T47D (cell line): ENCODE measurements around the gene EMILIN1.

Experiments
- DNase-seq, 2 experiments: peaks; one replicate each; pipeline versions ENCODE4 v3.0.0 to v3.0.0-alpha.2; 2011 to 2012; ENCODE audit warnings: low read depth in 1 of 2, low spot score in 1 of 2
- JUND ChIP-seq: IDR thresholded peaks from 2 replicates; pipeline ENCODE4 v1.6.1; 2012; ENCODE audit warnings: low read depth
- in situ Hi-C: cut with HindIII; loops from 2 replicates; pipeline ENCODE4 v1.10.0; 2016; ENCODE audit warnings: low sequenced_read_pairs, low pct_unique_long_range_greater_than_20kb

EMILIN1 gene

GRCh38 chr2:27078267-27079194 lies at the start of gene EMILIN1:
TSS of gene EMILIN1 (plus strand) at chr2:27078615. CDS start at chr2:27079066, 451 bp downstream.
- no peak for DNase-seq
- TF ChIP-seq JUND, result no peak

GRCh38 chr2:27029051-27029450 lies 49.4 kb upstream of the EMILIN1 start:
- DNase-seq, result no peak
- no peak for TF ChIP-seq JUND
- in situ Hi-C loops, result no loop called here

More at GRCh38 chr2:27078267-27079194, at the start of gene EMILIN1:
- in situ Hi-C loops, result no loop called here

GRCh38 chr2:27032495-27033252 lies 45.7 kb upstream of the EMILIN1 start, which contains the start of gene TMEM214:
TSS of gene TMEM214 (plus strand) at chr2:27032965. CDS start at chr2:27033016, 51 bp downstream.
- TF ChIP-seq JUND, result no peak
- peak; percentile 86 to 89 for DNase-seq
- in situ Hi-C loops, result no loop called here

- in situ Hi-C loops, result no loop called here
- no peak for TF ChIP-seq JUND
- DNase-seq, result no peak
Observed at GRCh38 chr2:27033253-27033852, 45.1 kb upstream of the EMILIN1 start.

- no peak for DNase-seq
- TF ChIP-seq JUND, result no peak
- in situ Hi-C loops, result no loop called here
Observed at GRCh38 chr2:27038012-27038411, 40.4 kb upstream of the EMILIN1 start.

DNA sequence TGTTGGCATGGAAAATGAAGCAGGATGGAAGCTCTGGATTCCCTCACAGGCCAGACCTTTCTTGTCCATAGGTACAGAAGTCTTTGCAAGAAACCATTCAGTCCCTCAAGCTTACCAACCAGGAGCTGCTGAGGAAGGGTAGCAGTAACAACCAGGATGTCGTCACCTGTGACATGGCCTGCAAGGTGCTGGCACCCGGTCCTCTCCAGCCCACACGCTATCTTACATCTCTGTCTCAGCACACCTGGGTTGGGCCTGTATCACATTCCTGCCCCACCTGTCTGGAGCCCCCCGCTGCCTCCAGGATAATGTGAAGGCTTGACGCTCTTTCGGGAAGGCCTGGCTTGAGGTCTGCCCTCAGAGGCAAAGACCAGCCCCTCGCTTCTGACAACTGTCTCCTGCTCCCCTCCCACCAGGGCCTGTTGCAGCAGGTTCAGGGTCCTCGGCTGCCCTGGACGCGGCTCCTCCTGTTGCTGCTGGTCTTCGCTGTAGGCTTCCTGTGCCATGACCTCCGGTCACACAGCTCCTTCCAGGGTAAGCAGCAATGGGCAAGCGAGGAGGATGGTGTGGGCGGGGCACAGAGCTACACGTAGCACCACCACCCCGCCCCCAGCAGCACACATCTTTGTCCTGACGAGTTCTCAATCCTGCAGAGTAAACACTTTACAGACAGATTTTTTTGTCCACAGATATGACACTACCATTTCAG lies 39.6 kb upstream of the EMILIN1 start:
- in situ Hi-C loops, result no loop called here
- no peak for TF ChIP-seq JUND
- no peak for DNase-seq

- in situ Hi-C loops, result no loop called here
- TF ChIP-seq JUND, result no peak
- DNase-seq, result no peak
Observed at GRCh38 chr2:27039426-27039825, 39.0 kb upstream of the EMILIN1 start.

GRCh38 chr2:27039871-27040270 lies 38.5 kb upstream of the EMILIN1 start:
- TF ChIP-seq JUND, result no peak
- DNase-seq, result no peak
- in situ Hi-C loops, result no loop called here

GRCh38 chr2:27040282-27040681 lies 38.1 kb upstream of the EMILIN1 start:
- DNase-seq, result no peak
- in situ Hi-C loops, result no loop called here
- TF ChIP-seq JUND, result no peak

GRCh38 chr2:27041752-27042151 lies 36.7 kb upstream of the EMILIN1 start:
- no peak for TF ChIP-seq JUND
- in situ Hi-C loops, result no loop called here
- DNase-seq, result no peak

DNA sequence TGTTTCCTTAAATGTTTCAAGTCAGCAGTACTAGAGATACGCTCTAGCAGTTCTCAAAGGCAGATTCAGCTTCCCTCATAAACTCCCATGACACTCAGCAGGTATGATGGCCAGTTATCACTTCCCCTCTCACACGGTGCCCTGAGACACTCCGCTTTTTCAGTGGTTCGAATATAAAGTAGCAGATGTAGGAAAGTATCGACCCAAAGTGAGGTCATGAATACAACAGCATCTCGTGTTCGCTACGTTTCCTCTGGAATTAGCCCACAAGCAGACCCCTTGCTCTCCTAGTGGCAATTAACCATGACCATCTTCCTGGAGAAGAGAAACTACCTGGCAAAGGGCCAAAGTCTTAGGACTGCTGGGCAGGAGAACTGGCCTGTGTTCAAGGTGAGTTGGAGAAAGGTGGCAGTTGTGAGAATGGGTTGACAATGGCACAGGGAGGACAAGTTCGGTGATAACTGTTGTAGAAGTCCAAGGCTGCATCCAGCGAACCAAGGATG lies 36.2 kb upstream of the EMILIN1 start:
- no peak for DNase-seq
- no peak for TF ChIP-seq JUND
- in situ Hi-C loops, result no loop called here
